ENCODE results near the gene MRPL47. TPM values are rescaled to one million over a fixed set of nuclear protein-coding genes. Genes with fewer than 3 reads are reported as not detected.

The MRPL47 gene
- total and polyA plus RNA-seq, 2 of the 13 experiments (the other 11 are each of a cell fraction or from before 2014, with no cell fraction given) = 36.1 to 83.8 TPM

GRCh38 chr3:179562591-179563270, 41.7 kb downstream of the MRPL47 start, which contains the start of gene ACTL6A (continued):
- no peak for TF ChIP-seq ELK4 (CRISPR knock-in tag; IDR thresholded peaks at IDR 0.05; ENCODE audit: borderline replicate concordance)
- TF ChIP-seq ATF4 (CRISPR knock-in tag; IDR thresholded peaks at IDR 0.05) = 0 out of 4 replicates have a peak, but pooled peaks of 1 of the 2 experiments have one; percentile 35
- TF ChIP-seq CTCF (CRISPR knock-in tag; IDR thresholded peaks at IDR 0.05) = no peak
- no peak for TF ChIP-seq GPN1 (CRISPR knock-in tag; IDR thresholded peaks at IDR 0.05; ENCODE audit: borderline replicate concordance)
- no peak for TF ChIP-seq ZNF337 (CRISPR knock-in tag; IDR thresholded peaks at IDR 0.05; ENCODE audit: borderline replicate concordance, low read depth)
- 0 out of 2 replicates have a peak, but pooled peaks have one; percentile 28 for TF ChIP-seq ZNF784 (CRISPR knock-in tag; IDR thresholded peaks at IDR 0.05; ENCODE audit: borderline replicate concordance)
- TF ChIP-seq ZNF775 (CRISPR knock-in tag; IDR thresholded peaks at IDR 0.05; ENCODE audit: borderline replicate concordance) = 0 out of 2 replicates have a peak, but pooled peaks have one; percentile 33
- peak; percentile 80 for TF ChIP-seq ZNF451 (CRISPR knock-in tag; IDR thresholded peaks at IDR 0.05)
- no peak for TF ChIP-seq THRA (CRISPR knock-in tag; IDR thresholded peaks at IDR 0.05; ENCODE audit: borderline replicate concordance)
- 0 out of 2 replicates have a peak, but pooled peaks have one; percentile 16 for TF ChIP-seq MXD1 (CRISPR knock-in tag; IDR thresholded peaks at IDR 0.05)
- TF ChIP-seq ZNF431 (CRISPR knock-in tag; IDR thresholded peaks at IDR 0.05; ENCODE audit: borderline replicate concordance, low read depth) = no peak
- TF ChIP-seq PAF1 (CRISPR knock-in tag; IDR thresholded peaks at IDR 0.05) = no peak
